K562 (cell line): Measurements from ENCODE around the gene ECM1. TPM values are rescaled to one million over a fixed set of nuclear protein-coding genes. Genes with fewer than 3 reads are reported as not detected.

Experiments used
- CHAMP1 ChIP-seq: fragments of 450-650 bp; IDR thresholded peaks from 2 replicates; pipeline ENCODE4 v1.6.1; 2016; ENCODE audit warnings: mild to moderate bottlenecking
- CHD7 ChIP-seq: fragments of 200-600 bp; sonication (generic); IDR thresholded peaks from one replicate; pipeline ENCODE4 v1.6.1; 2012; ENCODE audit warnings: mild to moderate bottlenecking, low read depth, low read length, inconsistent platforms
- KAT2B ChIP-seq: IDR thresholded peaks from one replicate; pipeline ENCODE4 v1.6.1; 2012; ENCODE audit warnings: low read depth, mild to moderate bottlenecking, control low read depth, inconsistent platforms, low read length, moderate library complexity
- MEF2A ChIP-seq: IDR thresholded peaks from 2 replicates; pipeline ENCODE4 v1.6.1; 2011; ENCODE audit warnings: low read depth, mild to moderate bottlenecking, low read length, moderate library complexity; ENCODE audit not compliant: control insufficient read depth
- NKRF ChIP-seq: fragments of 450-650 bp; IDR thresholded peaks from 2 replicates; pipeline ENCODE4 v1.6.1; 2016; ENCODE audit warnings: borderline replicate concordance
- XRCC5 ChIP-seq: fragments of 200-400 bp; formaldehyde crosslinking; IDR thresholded peaks from 2 replicates; pipeline ENCODE4 v1.6.1; 2017; ENCODE audit warnings: low read depth, mild to moderate bottlenecking, low read length
- polyA plus RNA-seq, 8 experiments: library from polyadenylated mRNA; depleted of rRNA in 4 of 8; stranded (reverse) in 5 of 8; unstranded in 3 of 8; fragments of >200 nt; fragmentation: Nextera tagmentation in 2 of 8; fragmentation: Illumina TruSeq in 1 of 8; extraction: Ambion mirVana in 2 of 8; extraction: Trizol in 1 of 8; gene quantifications; 2 replicates each; pipeline versions ENCODE4 v1.2.1 to v1.2.3, GENCODE V29; 2011 to 2014; ENCODE audit warnings: inconsistent platforms in 1 of 8, missing spikeins in 1 of 8
- total RNA-seq, 7 experiments: library from RNA; depleted of rRNA in 6 of 7; stranded (reverse); fragments of >200 nt in 6 of 7; fragmentation: Illumina TruSeq in 2 of 7; extraction: Trizol in 2 of 7; gene quantifications; 2 replicates each; pipeline versions ENCODE4 v1.2.1 to v1.2.3, GENCODE V29; 2011 to 2021; ENCODE audit warnings: low replicate concordance in 1 of 7

Gene ECM1
- total and polyA plus RNA-seq, 9 of the 15 experiments (the other 6 are each of a cell fraction or from before 2014, with no cell fraction given), result 6.6 to 52.2 (median 12.8) TPM

- no peak for TF ChIP-seq KAT2B
- TF ChIP-seq XRCC5, result no peak
- TF ChIP-seq NKRF, result no peak
- no peak for TF ChIP-seq CHAMP1
- TF ChIP-seq MEF2A, result no peak
- TF ChIP-seq CHD7, result no peak
These were observed at the start of gene ECM1 (continued) for GRCh38 chr1:150507912-150508864.
